Choroid plexus epithelial cell (primary cell): Measurements from ENCODE around the gene RABGAP1.

Experiments used
- DNase-seq: peaks from one replicate; pipeline ENCODE4 v3.0.0-alpha.2; 2010; ENCODE audit warnings: low read depth
- H3K4me3 ChIP-seq: 2 replicates; pipeline ENCODE4 v1.5.1; 2011; ENCODE audit warnings: low read depth, mild to moderate bottlenecking, control low read depth, low read length, moderate library complexity
- TF ChIP-seq, protein P1 (sequence below): conservative IDR thresholded peaks from 2 replicates; pipeline ENCODE4 v1.5.1; 2011; ENCODE audit warnings: low read depth, mild to moderate bottlenecking, control low read depth, inconsistent platforms, low read length, moderate library complexity

RABGAP1 gene

DNA sequence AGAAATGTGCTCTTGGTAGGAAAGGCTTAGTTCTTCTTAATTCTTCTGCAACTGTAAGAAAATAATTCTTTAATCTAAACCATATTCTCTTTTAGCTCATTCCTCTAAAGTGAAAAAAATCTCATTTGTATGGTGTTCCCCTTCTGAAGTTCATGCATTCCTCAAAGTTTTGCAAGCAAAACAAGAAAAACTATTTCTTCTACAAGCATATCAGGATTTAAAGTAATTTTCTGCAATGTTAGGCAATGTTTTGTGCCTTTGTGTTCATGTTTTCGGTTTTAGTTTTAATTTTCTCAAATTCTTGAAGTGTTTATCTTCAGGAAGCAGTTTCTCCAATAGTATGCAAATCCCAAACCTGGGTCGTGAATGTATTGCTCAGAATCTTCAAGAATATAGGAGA is 80.0 kb downstream of the RABGAP1 start:
- no peak overlapping the region for H3K4me3 ChIP-seq
- TF ChIP-seq, protein P1, sequence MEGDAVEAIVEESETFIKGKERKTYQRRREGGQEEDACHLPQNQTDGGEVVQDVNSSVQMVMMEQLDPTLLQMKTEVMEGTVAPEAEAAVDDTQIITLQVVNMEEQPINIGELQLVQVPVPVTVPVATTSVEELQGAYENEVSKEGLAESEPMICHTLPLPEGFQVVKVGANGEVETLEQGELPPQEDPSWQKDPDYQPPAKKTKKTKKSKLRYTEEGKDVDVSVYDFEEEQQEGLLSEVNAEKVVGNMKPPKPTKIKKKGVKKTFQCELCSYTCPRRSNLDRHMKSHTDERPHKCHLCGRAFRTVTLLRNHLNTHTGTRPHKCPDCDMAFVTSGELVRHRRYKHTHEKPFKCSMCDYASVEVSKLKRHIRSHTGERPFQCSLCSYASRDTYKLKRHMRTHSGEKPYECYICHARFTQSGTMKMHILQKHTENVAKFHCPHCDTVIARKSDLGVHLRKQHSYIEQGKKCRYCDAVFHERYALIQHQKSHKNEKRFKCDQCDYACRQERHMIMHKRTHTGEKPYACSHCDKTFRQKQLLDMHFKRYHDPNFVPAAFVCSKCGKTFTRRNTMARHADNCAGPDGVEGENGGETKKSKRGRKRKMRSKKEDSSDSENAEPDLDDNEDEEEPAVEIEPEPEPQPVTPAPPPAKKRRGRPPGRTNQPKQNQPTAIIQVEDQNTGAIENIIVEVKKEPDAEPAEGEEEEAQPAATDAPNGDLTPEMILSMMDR: no peak
- no peak for DNase-seq

DNA sequence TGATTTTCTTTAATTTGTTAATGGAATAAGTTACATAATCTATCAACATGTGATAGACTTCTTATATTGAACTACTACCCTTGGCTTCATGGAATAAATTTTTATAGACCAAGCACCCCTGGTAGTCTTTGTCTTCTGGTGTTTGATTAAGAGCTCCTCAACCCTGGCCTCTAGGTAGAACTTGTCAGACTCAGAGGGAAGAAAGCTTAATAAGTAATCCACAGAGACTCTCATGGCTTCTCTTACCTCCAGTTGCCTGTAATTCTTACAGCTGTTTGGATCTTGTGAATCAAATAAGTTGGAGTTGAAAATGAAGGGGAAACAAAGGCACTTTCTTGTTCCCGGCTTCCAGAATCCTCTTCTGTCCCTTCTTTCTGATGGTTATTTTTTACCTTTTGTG is 85.6 kb downstream of the RABGAP1 start:
- no peak overlapping the region for H3K4me3 ChIP-seq
- DNase-seq: no peak
- TF ChIP-seq, protein P1: no peak

DNA sequence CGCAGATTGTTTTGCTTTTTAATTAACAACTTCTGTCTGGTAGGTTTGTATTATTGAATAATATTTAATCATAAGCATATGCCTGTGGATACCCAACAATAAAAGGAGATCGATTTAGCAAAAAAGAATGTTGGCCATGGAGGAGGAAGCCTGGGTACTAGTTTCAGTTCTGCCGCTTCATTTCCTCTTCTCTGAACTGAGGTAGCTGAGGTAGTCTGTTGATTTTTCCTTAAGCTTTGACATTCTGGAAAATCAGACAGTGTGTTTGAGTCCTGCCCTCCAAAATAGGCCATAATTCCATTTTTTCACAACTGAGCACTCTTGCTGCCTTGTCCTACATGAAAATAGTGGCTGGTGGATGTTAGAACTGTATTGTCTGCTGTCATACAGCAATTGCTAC is 86.7 kb downstream of the RABGAP1 start:
- TF ChIP-seq, protein P1: no peak
- no peak for DNase-seq
- H3K4me3 ChIP-seq: no peak overlapping the region

DNA sequence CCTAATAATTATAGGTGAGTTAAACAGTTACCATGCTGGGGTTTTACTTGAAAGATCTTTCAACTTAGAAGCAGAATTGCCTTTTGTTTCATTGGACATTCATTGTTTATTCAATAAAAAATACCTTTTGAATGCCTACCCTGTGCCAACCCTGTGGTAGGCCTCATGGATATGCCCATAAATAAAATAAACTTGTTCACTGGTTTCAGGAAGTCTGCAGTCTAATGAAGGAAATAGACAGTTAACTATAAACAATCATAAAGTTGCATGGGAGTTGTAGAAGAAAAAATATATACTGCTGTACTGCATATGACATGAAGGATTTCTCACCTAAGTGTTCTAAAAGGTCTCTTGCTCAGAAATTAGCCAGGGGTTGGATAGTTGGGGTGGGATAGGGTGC is 87.3 kb downstream of the RABGAP1 start:
- TF ChIP-seq, protein P1: no peak
- DNase-seq: no peak
- no peak overlapping the region for H3K4me3 ChIP-seq

DNA sequence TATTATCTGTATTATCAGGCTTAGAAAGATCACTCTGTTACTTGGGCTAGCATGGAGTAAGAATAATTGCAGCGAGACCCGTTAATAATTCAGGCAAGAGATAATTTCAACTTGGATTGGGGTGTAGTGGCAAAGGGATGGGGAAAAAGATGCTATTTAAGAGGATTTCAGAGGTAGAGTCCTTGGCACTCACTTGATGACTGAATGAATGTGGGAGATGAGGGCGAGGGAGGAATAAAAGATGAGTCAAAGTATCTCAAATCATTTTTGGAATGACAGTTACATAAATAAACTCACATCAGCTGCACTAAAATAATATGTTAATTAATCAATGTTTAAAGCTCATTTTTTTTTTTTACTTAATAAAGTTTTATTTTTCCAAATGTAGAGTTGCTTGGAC is 88.2 kb downstream of the RABGAP1 start:
- DNase-seq: no peak
- TF ChIP-seq, protein P1: no peak
- no peak overlapping the region for H3K4me3 ChIP-seq

DNA sequence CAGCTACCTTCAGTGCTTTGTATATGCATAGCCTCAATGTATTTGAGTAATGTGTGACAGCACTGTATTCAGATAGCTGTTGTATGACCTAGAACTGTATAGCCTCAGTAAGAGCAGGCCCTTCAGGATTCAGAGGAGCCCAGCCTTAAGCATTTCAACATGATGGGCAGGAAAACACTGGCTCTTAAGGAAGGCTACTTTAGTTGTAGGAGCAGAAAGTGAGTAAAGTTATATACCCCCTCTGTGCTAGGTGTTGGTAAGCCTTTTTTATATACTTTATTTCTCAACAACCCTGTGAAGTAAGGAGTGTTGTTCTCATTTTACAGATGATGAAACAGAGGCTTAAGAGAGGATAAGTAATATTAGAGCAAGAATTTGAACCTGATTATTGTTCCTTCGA is 91.1 kb downstream of the RABGAP1 start:
- TF ChIP-seq, protein P1: no peak
- DNase-seq: peak; percentile 8
- no peak overlapping the region for H3K4me3 ChIP-seq

DNA sequence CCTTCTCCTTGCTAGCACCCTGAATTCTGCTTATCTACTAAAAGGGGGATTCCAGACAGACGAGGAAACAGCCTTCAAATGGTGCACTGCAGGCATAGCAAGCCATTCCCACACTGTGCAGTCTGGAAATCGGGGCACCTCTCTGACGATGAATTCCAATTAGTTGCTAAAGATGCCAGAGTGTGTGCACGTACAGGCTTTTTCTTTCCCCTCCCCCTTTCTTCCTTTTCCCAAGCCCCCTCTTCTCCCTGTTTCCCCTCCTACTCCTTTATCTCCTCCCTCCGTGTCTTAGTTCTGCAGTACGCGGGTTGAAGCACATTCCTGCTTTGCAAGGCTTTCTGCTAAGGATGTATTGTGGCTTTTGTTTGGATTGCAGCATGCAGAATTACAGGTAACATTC is 92.5 kb downstream of the RABGAP1 start, which contains the start of gene GPR21:
Gene GPR21 (plus strand): TSS at position 316 of the 400 bp plus-strand sequence. CDS start 900 bp downstream, outside the sequence.
- peak; percentile 29 for DNase-seq
- no peak within 1 kb of the TSS for H3K4me3 ChIP-seq
- TF ChIP-seq, protein P1: no peak
